Smooth muscle cell (in vitro differentiated cells): ENCODE results near the gene VAT1. TPM values are rescaled to one million over a fixed set of nuclear protein-coding genes. Genes with fewer than 3 reads are reported as not detected.

Source experiments
- DNase-seq: peaks from one replicate; lab custom pipeline; 2025; ENCODE audit not compliant: unreplicated experiment; lab: John Stamatoyannopoulos, UW
- H2AFZ ChIP-seq: fragments of 200-600 bp; sonication (generic); 2 replicates; pipeline ENCODE4 v1.6.0; 2016; ENCODE audit warnings: antibody characterized with exemption, low read depth, mild to moderate bottlenecking
- H3F3A ChIP-seq: fragments of 200-600 bp; sonication (generic); 2 replicates; pipeline ENCODE4 v1.6.0; 2017; ENCODE audit warnings: antibody characterized with exemption, low read depth
- H3K27ac ChIP-seq: fragments of 200-600 bp; sonication (generic); 2 replicates; pipeline ENCODE4 v1.5.1; 2016; ENCODE audit warnings: low read depth, mild to moderate bottlenecking
- H3K27me3 ChIP-seq: fragments of 200-600 bp; sonication (generic); 2 replicates; pipeline ENCODE4 v1.6.1; 2016; ENCODE audit warnings: low read depth, mild to moderate bottlenecking
- H3K36me3 ChIP-seq: fragments of 200-600 bp; sonication (generic); 2 replicates; pipeline ENCODE4 v1.5.1; 2016; ENCODE audit warnings: low read depth
- H3K4me1 ChIP-seq: fragments of 200-600 bp; sonication (generic); 2 replicates; pipeline ENCODE4 v1.5.1; 2016; ENCODE audit warnings: low read depth
- H3K4me2 ChIP-seq: fragments of 200-600 bp; sonication (generic); 2 replicates; pipeline ENCODE4 v1.6.0; 2016; ENCODE audit warnings: mild to moderate bottlenecking
- H3K4me3 ChIP-seq: fragments of 200-600 bp; sonication (generic); 2 replicates; pipeline ENCODE4 v1.5.1; 2016; ENCODE audit warnings: mild to moderate bottlenecking
- H3K79me2 ChIP-seq: fragments of 200-600 bp; sonication (generic); 2 replicates; pipeline ENCODE4 v1.6.0; 2016; ENCODE audit warnings: low read depth, mild to moderate bottlenecking
- H3K9ac ChIP-seq: fragments of 200-600 bp; sonication (generic); 2 replicates; pipeline ENCODE4 v1.6.0; 2016; ENCODE audit warnings: low read depth
- H3K9me3 ChIP-seq: fragments of 200-600 bp; sonication (generic); replicated peaks from 2 replicates; pipeline ENCODE4 v1.5.1; 2016; ENCODE audit warnings: low read depth
- H4K20me1 ChIP-seq: fragments of 200-600 bp; sonication (generic); 2 replicates; pipeline ENCODE4 v1.6.0; 2016; ENCODE audit warnings: low read depth
- CTCF ChIP-seq: fragments of 200-600 bp; sonication (generic); IDR thresholded peaks from 2 replicates; pipeline ENCODE4 v1.5.1; 2017; ENCODE audit warnings: borderline replicate concordance, mild to moderate bottlenecking, antibody characterized with exemption; ENCODE audit not compliant: insufficient read depth, poor library complexity, severe bottlenecking
- WGBS: methylation state at CpG from one replicate; pipeline ENCODE4 v1.1.7; 2016; ENCODE audit warnings: low lambda C conversion rate; 5-methylcytosine and 5-hydroxymethylcytosine counted together
- polyA plus RNA-seq: library from polyadenylated mRNA; unstranded; fragments of >200 nt; fragmentation: Nextera tagmentation; extraction: Ambion mirVana; gene quantifications from 2 replicates; pipeline ENCODE4 v1.2.1, GENCODE V29; 2016
- total RNA-seq: library from RNA; depleted of rRNA; stranded (reverse); fragments of >200 nt; gene quantifications from 2 replicates; pipeline ENCODE4 v1.2.3, GENCODE V29; 2014

The VAT1 gene
- total and polyA plus RNA-seq, 2 experiments from 2014 or later, result 146 to 229 TPM

- Histone ChIP-seq H3K27me3 (no peaks in the 10 kb centered on the region), H3K27ac (no peak overlapping the region), H3K79me2 (peaks cover 4% of the 10 kb centered on the region), H4K20me1 (no peaks in the 10 kb centered on the region), H3K4me2 (no peak overlapping the region), H3K9ac (no peak overlapping the region), H3K36me3 (no peaks in the 10 kb centered on the region), H3K4me3 (no peak overlapping the region), H3F3A (peaks cover 2% of the 10 kb centered on the region), H3K9me3 (no peaks in the 10 kb centered on the region), H3K4me1 (no peaks in the 10 kb centered on the region), H2AFZ (no peak overlapping the region)
- 88% methylated on average over 5 of the region's 5 CpGs for WGBS
- no peak for DNase-seq
- no peak for TF ChIP-seq CTCF
These were observed 4.4 kb upstream of the VAT1 start for GRCh38 chr17:43026595-43026994.

GRCh38 chr17:43025766-43026537, 3.8 kb upstream of the VAT1 start:
- WGBS, result 83% methylated on average over 12 of the region's 16 CpGs
- no peak for DNase-seq
- no peaks in the 10 kb centered on the region for H4K20me1 ChIP-seq
- H3K27me3 ChIP-seq, result no peaks in the 10 kb centered on the region
- H3K27ac ChIP-seq, result no peak overlapping the region
- H2AFZ ChIP-seq, result no peak overlapping the region
- no peak for TF ChIP-seq CTCF
- no peak overlapping the region for H3K4me2 ChIP-seq
- H3K4me3 ChIP-seq, result peak overlapping the region; percentile 67
- H3K36me3 ChIP-seq, result no peaks in the 10 kb centered on the region
- no peaks in the 10 kb centered on the region for H3K9me3 ChIP-seq
- peaks cover 2% of the 10 kb centered on the region for H3F3A ChIP-seq
- no peaks in the 10 kb centered on the region for H3K4me1 ChIP-seq
- H3K9ac ChIP-seq, result no peak overlapping the region
- H3K79me2 ChIP-seq, result peaks cover 10% of the 10 kb centered on the region

GRCh38 chr17:43025290-43025657, 3.1 kb upstream of the VAT1 start:
- no CpG with 5 or more reads among the region's 27 CpGs for WGBS

More at GRCh38 chr17:43025290-43025657, 3.1 kb upstream of the VAT1 start:
- Histone ChIP-seq H3K4me2 (peak overlapping the region; percentile 98), H3K79me2 (peaks cover 15% of the 10 kb centered on the region), H3K27ac (no peak overlapping the region), H3K36me3 (no peaks in the 10 kb centered on the region), H3K4me1 (peaks cover 3% of the 10 kb centered on the region), H3K9me3 (no peaks in the 10 kb centered on the region), H3K27me3 (no peaks in the 10 kb centered on the region), H3F3A (peaks cover 5% of the 10 kb centered on the region), H4K20me1 (peaks cover 3% of the 10 kb centered on the region), H3K4me3 (peak overlapping the region; percentile 67), H3K9ac (no peak overlapping the region), H2AFZ (no peak overlapping the region)
- no peak for TF ChIP-seq CTCF
- no peak for DNase-seq
